MCF 10A (cell line): ENCODE results near the gene GRM8. TPM values are rescaled to one million over a fixed set of nuclear protein-coding genes. Genes with fewer than 3 reads are reported as not detected.
A peak's percentile ranks its signal among the peaks of the same experiment; 100 is the strongest.

Source experiments
- BruUV-seq: library from RNA; stranded (reverse); fragments of 400-500 nt; replicated peaks from 2 replicates; lab custom pipeline; 2021; lab: Mats Ljungman, UMichigan
- CTCF ChIA-PET: fragments of 300-600 bp; sonication (Branson Sonifier 250); formaldehyde crosslinking; extraction: SDS; loops from one replicate; lab custom pipeline; 2021; ENCODE audit warnings: antibody characterized with exemption, inconsistent platforms; lab: Yijun Ruan, JAX
- POLR2A ChIA-PET: fragments of 300-600, 350-650 bp; sonication (Branson Sonifier 250); formaldehyde crosslinking; extraction: SDS; loops from one replicate; lab custom pipeline; 2020; ENCODE audit warnings: antibody characterized with exemption, inconsistent platforms; lab: Yijun Ruan, JAX
- DNase-seq: peaks from one replicate; pipeline ENCODE4 v3.0.0-alpha.2; 2018; ENCODE audit not compliant: unreplicated experiment
- H3K27ac Mint-ChIP-seq: one replicate; pipeline ENCODE4 v1.8.0; 2022; ENCODE audit warnings: mild to moderate bottlenecking, low read depth, mixed read lengths; ENCODE audit not compliant: unreplicated experiment
- H3K27me3 Mint-ChIP-seq: one replicate; pipeline ENCODE4 v1.8.0; 2022; ENCODE audit warnings: mixed read lengths; ENCODE audit not compliant: insufficient read depth, unreplicated experiment
- H3K36me3 Mint-ChIP-seq: one replicate; pipeline ENCODE4 v1.8.0; 2022; ENCODE audit warnings: mild to moderate bottlenecking, moderate library complexity, mixed read lengths; ENCODE audit not compliant: insufficient read depth, unreplicated experiment
- H3K4me1 Mint-ChIP-seq: one replicate; pipeline ENCODE4 v1.8.0; 2022; ENCODE audit warnings: mixed read lengths; ENCODE audit not compliant: insufficient read depth, unreplicated experiment
- H3K4me3 Mint-ChIP-seq: one replicate; pipeline ENCODE4 v1.8.0; 2022; ENCODE audit warnings: mild to moderate bottlenecking, moderate library complexity, mixed read lengths; ENCODE audit not compliant: unreplicated experiment
- H3K9me3 Mint-ChIP-seq: one replicate; pipeline ENCODE4 v1.8.0; 2022; ENCODE audit warnings: mixed read lengths; ENCODE audit not compliant: unreplicated experiment
- CTCF ChIP-seq: fragments of 200-600 bp; IDR thresholded peaks from one replicate; pipeline ENCODE4 v1.8.0; 2022; ENCODE audit warnings: antibody characterized with exemption, mild to moderate bottlenecking; ENCODE audit not compliant: unreplicated experiment
- intact Hi-C: fragments of 100-400 bp; cut with micrococcal nuclease; formaldehyde crosslinking; loops from 2 replicates; pipeline ENCODE4 v1.14.1; 2022
- total RNA-seq: library from RNA; stranded (reverse); gene quantifications from 2 replicates; pipeline ENCODE4 v1.2.3, GENCODE V29; 2022

Gene GRM8
- total RNA-seq, 1 experiment from 2014 or later = not detected

DNA sequence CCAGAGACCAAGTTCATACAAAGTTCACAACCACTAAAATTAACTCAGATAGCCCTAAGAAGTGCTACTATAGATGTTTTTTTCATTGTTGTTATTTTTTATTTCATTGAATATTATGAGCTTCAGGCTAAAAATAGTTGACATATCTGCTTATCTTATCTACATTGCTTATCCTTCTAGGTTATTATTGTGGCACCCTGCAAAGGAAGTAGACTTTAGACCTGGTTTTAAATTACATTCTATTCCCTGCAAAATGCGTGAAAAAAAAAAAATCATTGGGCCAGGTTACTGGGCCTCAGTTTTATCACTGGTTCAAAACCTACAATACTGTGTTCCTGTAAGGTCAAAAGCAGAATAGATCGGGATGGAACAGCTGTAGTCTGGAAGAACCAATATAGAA, 811.0 kb downstream of the GRM8 start:
- H3K9me3 Mint-ChIP-seq = no peaks in the 10 kb centered on the region
- no peaks in the 10 kb centered on the region for H3K36me3 Mint-ChIP-seq
- ChIA-PET POLR2A (interaction anchor here (0.5 kb wide), 1 partner anchor 11 kb away, joined by 3 read pairs; no protein-coding TSS in a partner anchor), CTCF (no interaction called here)
- no TSS peak for BruUV-seq
- H3K4me3 Mint-ChIP-seq = no peak overlapping the region
- no peak for TF ChIP-seq CTCF
- DNase-seq = no peak
- H3K4me1 Mint-ChIP-seq = no peaks in the 10 kb centered on the region
- intact Hi-C loops = no loop called here
- no peaks in the 10 kb centered on the region for H3K27me3 Mint-ChIP-seq
- H3K27ac Mint-ChIP-seq = no peak overlapping the region

- H3K36me3 Mint-ChIP-seq = no peaks in the 10 kb centered on the region
- no peaks in the 10 kb centered on the region for H3K9me3 Mint-ChIP-seq
- intact Hi-C loops = no loop called here
- H3K27me3 Mint-ChIP-seq = no peaks in the 10 kb centered on the region
- no TSS peak for BruUV-seq
- H3K4me3 Mint-ChIP-seq = no peak overlapping the region
- no peak overlapping the region for H3K27ac Mint-ChIP-seq
- ChIA-PET CTCF (no interaction called here), POLR2A (interaction anchor here (0.7 kb wide), 1 partner anchor 489 kb away, joined by 4 read pairs; no protein-coding TSS in a partner anchor)
- no peaks in the 10 kb centered on the region for H3K4me1 Mint-ChIP-seq
- no peak for TF ChIP-seq CTCF
- peak; percentile 8 for DNase-seq
Measured at GRCh38 chr7:126440542-126440941, 812.2 kb downstream of the GRM8 start.

DNA sequence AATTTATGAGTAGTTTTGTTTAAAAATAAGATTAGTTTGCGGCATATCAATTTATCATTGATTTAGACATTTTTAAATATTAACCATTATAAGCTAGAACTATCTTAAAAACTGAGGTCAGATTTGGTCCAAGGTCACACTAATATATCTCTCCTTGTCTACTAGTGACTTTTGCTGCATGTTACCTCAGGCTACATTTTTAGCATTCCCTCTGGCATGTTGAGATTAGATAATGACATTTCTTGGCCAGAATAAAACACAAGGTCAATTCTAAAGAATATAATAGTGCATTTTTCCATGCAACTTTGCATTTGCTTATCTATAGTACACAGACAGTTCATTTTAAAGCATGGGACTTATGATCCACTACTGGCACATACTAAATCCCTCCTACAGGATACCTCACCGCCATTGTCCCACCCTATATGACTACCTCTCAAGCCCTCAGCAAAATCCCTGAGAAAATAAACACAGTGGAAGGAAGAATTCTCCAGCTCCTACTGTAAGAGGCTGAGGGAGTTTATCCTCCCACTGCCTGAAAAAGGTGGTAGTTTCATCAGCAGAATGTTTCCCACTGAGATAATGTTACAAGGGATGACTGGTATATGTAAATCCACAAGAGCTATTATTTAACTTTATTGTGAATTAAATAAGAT, 816.4 kb downstream of the GRM8 start:
- no peak overlapping the region for H3K27ac Mint-ChIP-seq

More for the DNA sequence above, 816.4 kb downstream of the GRM8 start:
- DNase-seq = no peak
- H3K4me3 Mint-ChIP-seq = no peak overlapping the region
- H3K27me3 Mint-ChIP-seq = no peaks in the 10 kb centered on the region
- BruUV-seq = no TSS peak
- intact Hi-C loops = no loop called here
- ChIA-PET POLR2A (no interaction called here), CTCF (interaction anchor here (0.6 kb wide), 1 partner anchor 461 kb away, joined by 4 read pairs; no protein-coding TSS in a partner anchor)
- TF ChIP-seq CTCF = no peak
- no peaks in the 10 kb centered on the region for H3K4me1 Mint-ChIP-seq
- H3K9me3 Mint-ChIP-seq = no peaks in the 10 kb centered on the region
- no peaks in the 10 kb centered on the region for H3K36me3 Mint-ChIP-seq
